VCaP (cell line): ENCODE data around the gene LMNTD1.
"Not testable (repeated sequence)": the region's sequence is repeated elsewhere in the genome, so short reads cannot be mapped to it uniquely, and the experiment has no call there.

Experiments used
- H3K27ac ChIP-seq: fragments of 450-650 bp; 2 replicates; pipeline ENCODE4 v1.5.1; 2017
- CTCF ChIP-seq: fragments of 450-650 bp; conservative IDR thresholded peaks from 2 replicates; pipeline ENCODE4 v1.5.1; 2017; ENCODE audit warnings: mild to moderate bottlenecking, moderate library complexity

LMNTD1 gene

GRCh38 chr12:25553098-25553497 lies at the start of gene LMNTD1:
Gene LMNTD1 (minus strand): TSS chr12:25553283. CDS start chr12:25552959, 324 bp downstream.
- H3K27ac ChIP-seq: no peak within 1 kb of the TSS
- TF ChIP-seq CTCF: no peak

DNA sequence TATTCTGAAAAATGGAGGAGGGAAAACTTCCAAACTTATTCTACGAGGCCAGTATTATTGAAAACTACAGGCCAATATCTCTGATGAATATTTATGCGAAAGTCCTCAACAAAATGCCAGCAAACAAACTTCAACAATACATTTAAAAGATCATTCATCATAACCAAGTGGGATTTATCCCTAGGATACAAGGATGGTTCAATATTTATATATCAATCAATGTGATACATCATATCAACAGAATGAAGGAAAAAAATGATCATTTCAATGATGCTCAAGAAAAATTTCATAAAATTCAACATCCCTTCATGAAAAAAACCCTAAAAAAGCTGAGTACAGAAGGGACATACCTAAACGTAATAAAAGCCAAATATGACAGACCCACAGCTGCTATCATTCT lies 45.9 kb upstream of the LMNTD1 start:
- TF ChIP-seq CTCF: no peak
- no peak overlapping the region for H3K27ac ChIP-seq

GRCh38 chr12:25595496-25595895 lies 42.4 kb upstream of the LMNTD1 start:
- H3K27ac ChIP-seq: not testable (repeated sequence)

- no peak overlapping the region for H3K27ac ChIP-seq
- no peak for TF ChIP-seq CTCF
Measured at GRCh38 chr12:25594376-25594775, 41.3 kb upstream of the LMNTD1 start.

GRCh38 chr12:25592725-25593495 lies 39.8 kb upstream of the LMNTD1 start:
- TF ChIP-seq CTCF: no peak
- no peak overlapping the region for H3K27ac ChIP-seq

DNA sequence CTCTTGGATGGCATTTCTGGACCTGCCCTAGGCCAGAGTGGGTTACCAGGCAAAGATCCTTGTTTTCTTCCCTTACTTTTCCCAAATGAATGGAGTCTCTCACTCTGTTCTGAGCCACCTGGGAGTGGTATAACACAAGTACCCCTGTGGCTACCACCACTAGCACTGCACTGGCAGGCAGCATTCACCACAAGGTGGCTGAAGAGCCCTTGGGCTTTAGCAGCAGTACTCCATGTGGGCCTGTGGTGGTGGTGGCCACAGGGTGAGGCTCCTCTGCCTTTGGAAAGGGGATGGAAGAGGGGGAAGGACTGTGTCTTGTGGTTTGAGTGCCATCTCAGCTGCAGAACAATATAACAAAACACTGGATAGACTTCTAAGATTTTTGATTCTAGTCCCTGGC lies 38.1 kb upstream of the LMNTD1 start:
- H3K27ac ChIP-seq: no peak overlapping the region
- TF ChIP-seq CTCF: no peak

DNA sequence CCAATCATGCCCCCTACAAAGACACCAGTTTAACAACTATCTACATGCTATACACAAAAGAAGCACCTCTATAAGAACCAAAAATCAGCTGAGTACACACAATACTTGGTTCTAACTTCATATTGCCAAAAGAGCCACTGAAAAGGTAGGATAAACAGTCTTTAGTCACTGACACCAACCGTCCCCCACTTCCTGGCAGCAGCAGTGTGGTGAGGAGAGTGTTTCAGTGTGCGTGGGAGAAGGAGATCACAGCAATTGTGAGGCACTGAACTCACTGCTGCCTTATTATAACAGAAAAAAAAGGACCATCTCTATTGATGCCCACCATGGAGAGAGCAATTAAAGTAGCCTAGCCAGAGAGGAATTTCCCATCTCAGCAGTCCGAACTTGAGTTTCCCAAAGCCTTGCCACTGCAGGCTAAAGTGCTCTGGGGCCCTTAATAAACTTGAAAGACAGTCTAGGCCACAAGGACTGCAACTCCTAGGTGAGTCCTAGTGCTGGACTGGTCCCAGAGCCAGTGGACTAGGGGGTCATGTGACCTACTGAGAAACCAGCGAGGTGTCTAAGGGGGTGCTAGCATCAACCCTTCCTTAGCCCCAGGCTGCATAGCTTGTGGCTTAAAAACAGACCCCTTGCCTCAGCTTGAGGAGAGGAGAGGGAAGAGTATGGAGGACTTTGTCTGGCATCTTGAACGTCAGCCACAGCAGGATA lies 37.1 kb upstream of the LMNTD1 start:
- no peak for TF ChIP-seq CTCF
- no peak overlapping the region for H3K27ac ChIP-seq

GRCh38 chr12:25587346-25587745 lies 34.3 kb upstream of the LMNTD1 start:
- H3K27ac ChIP-seq: no peak overlapping the region

More at GRCh38 chr12:25587346-25587745, 34.3 kb upstream of the LMNTD1 start:
- TF ChIP-seq CTCF: no peak
